ENCODE data around the gene SLC36A3.
"Not testable (repeated sequence)": the region's sequence is repeated elsewhere in the genome, so short reads cannot be mapped to it uniquely, and the experiment has no call there.

Gene SLC36A3

GRCh38 chr5:151303666-151304065 lies at the start of gene SLC36A3:
Gene SLC36A3 (minus strand): TSS chr5:151303766. CDS start chr5:151303354, 412 bp downstream.
- no peak for DNase-seq

- DNase-seq = no peak
These were observed 48.1 kb upstream of the SLC36A3 start for GRCh38 chr5:151351671-151352070.

- DNase-seq = no peak
These were observed 45.2 kb upstream of the SLC36A3 start for GRCh38 chr5:151348789-151349188.

- no peak for DNase-seq
These were observed 43.8 kb upstream of the SLC36A3 start, which contains the start of gene SLC36A2 for GRCh38 chr5:151347369-151347768. Gene SLC36A2 (minus strand): TSS chr5:151347559. CDS start chr5:151347460, 99 bp downstream.

- DNase-seq = no peak
These were observed 42.4 kb upstream of the SLC36A3 start for GRCh38 chr5:151345808-151346478.

GRCh38 chr5:151345187-151345807 lies 41.7 kb upstream of the SLC36A3 start:
- DNase-seq = no peak

GRCh38 chr5:151344088-151344487 lies 40.5 kb upstream of the SLC36A3 start:
- DNase-seq = no peak

- DNase-seq = no peak
These were observed 36.4 kb upstream of the SLC36A3 start for GRCh38 chr5:151340004-151340403.

- DNase-seq = no peak
These were observed 35.2 kb upstream of the SLC36A3 start for GRCh38 chr5:151338734-151339133.

GRCh38 chr5:151332857-151333256 lies 29.3 kb upstream of the SLC36A3 start:
- DNase-seq = no peak

GRCh38 chr5:151328734-151329133 lies 25.2 kb upstream of the SLC36A3 start:
- no peak for DNase-seq

GRCh38 chr5:151327585-151327984 lies 24.0 kb upstream of the SLC36A3 start:
- no peak for DNase-seq

- DNase-seq = no peak
These were observed 22.7 kb upstream of the SLC36A3 start for GRCh38 chr5:151326266-151326665.

- DNase-seq = no peak
These were observed 16.9 kb upstream of the SLC36A3 start for GRCh38 chr5:151320481-151320880.

- DNase-seq = no peak
These were observed 15.5 kb upstream of the SLC36A3 start for GRCh38 chr5:151318850-151319732.

- no peak for DNase-seq
These were observed 14.3 kb upstream of the SLC36A3 start for GRCh38 chr5:151317871-151318270.

GRCh38 chr5:151315998-151316597 lies 12.5 kb upstream of the SLC36A3 start:
- peak; percentile 81 to 85 for DNase-seq

GRCh38 chr5:151313357-151313756 lies 9.8 kb upstream of the SLC36A3 start:
- no peak for DNase-seq

GRCh38 chr5:151312756-151313324 lies 9.3 kb upstream of the SLC36A3 start:
- no peak for DNase-seq

GRCh38 chr5:151310932-151311331 lies 7.4 kb upstream of the SLC36A3 start:
- no peak for DNase-seq

GRCh38 chr5:151309821-151310220 lies 6.3 kb upstream of the SLC36A3 start:
- DNase-seq = not testable (repeated sequence)

- not testable (repeated sequence) for DNase-seq
These were observed 5.7 kb upstream of the SLC36A3 start for GRCh38 chr5:151309266-151309665.

All from activated CD4-positive, alpha-beta T cell treated with anti-CD3 and anti-CD28 coated beads, Interleukin-2, amount 50 U/mL, for 48 hours (primary cell).